Hepatocyte (in vitro differentiated cells): ENCODE measurements around the gene LARP7. TPM values are rescaled to one million over a fixed set of nuclear protein-coding genes. Genes with fewer than 3 reads are reported as not detected.

Experiments
- DNase-seq: peaks from one replicate; pipeline ENCODE4 v3.0.0-alpha.2; 2016; ENCODE audit warnings: low spot score
- H2AFZ ChIP-seq: fragments of 200-600 bp; sonication (generic); 2 replicates; pipeline ENCODE4 v1.6.0; 2016; ENCODE audit warnings: antibody characterized with exemption, mild to moderate bottlenecking
- H3K27ac ChIP-seq: fragments of 200-600 bp; sonication (generic); 2 replicates; pipeline ENCODE4 v1.5.1; 2016; ENCODE audit warnings: mild to moderate bottlenecking
- H3K27me3 ChIP-seq: fragments of 200-600 bp; sonication (generic); 2 replicates; pipeline ENCODE4 v1.6.1; 2016
- H3K36me3 ChIP-seq: fragments of 200-600 bp; sonication (generic); replicated peaks from 2 replicates; pipeline ENCODE4 v1.5.1; 2016; ENCODE audit warnings: low read depth; ENCODE audit not compliant: insufficient read depth
- H3K4me1 ChIP-seq: fragments of 200-600 bp; sonication (generic); 2 replicates; pipeline ENCODE4 v1.5.1; 2016; ENCODE audit warnings: mild to moderate bottlenecking, moderate library complexity; ENCODE audit not compliant: insufficient read depth
- H3K4me2 ChIP-seq: fragments of 200-600 bp; sonication (generic); 2 replicates; pipeline ENCODE4 v1.6.0; 2016
- H3K4me3 ChIP-seq: fragments of 200-600 bp; sonication (generic); 2 replicates; pipeline ENCODE4 v1.5.1; 2016; ENCODE audit warnings: mild to moderate bottlenecking
- H3K79me2 ChIP-seq: fragments of 200-600 bp; sonication (generic); 2 replicates; pipeline ENCODE4 v1.6.0; 2017; ENCODE audit warnings: mild to moderate bottlenecking
- H3K9me2 ChIP-seq: fragments of 200-600 bp; sonication (generic); replicated peaks from 2 replicates; pipeline ENCODE4 v1.6.0; 2017; ENCODE audit warnings: mild to moderate bottlenecking; ENCODE audit not compliant: insufficient read depth
- H3K9me3 ChIP-seq: fragments of 200-600 bp; sonication (generic); 2 replicates; pipeline ENCODE4 v1.5.1; 2016; ENCODE audit warnings: low read depth, mild to moderate bottlenecking
- H4K20me1 ChIP-seq: fragments of 200-600 bp; sonication (generic); 2 replicates; pipeline ENCODE4 v1.6.0; 2016; ENCODE audit warnings: mild to moderate bottlenecking; ENCODE audit not compliant: insufficient read depth, poor library complexity, severe bottlenecking
- EZH2 ChIP-seq: fragments of 200-600 bp; sonication (generic); IDR thresholded peaks from 2 replicates; pipeline ENCODE4 v1.6.1; 2016; ENCODE audit warnings: antibody characterized with exemption, mild to moderate bottlenecking, borderline replicate concordance
- EZH2phosphoT487 ChIP-seq: fragments of 200-600 bp; sonication (generic); IDR thresholded peaks from one replicate; pipeline ENCODE4 v1.6.1; 2018; ENCODE audit warnings: antibody characterized with exemption, mild to moderate bottlenecking, low read depth, moderate library complexity; ENCODE audit not compliant: unreplicated experiment, severe bottlenecking
- WGBS: methylation state at CpG from one replicate; pipeline ENCODE4 v1.1.6; 2016; ENCODE audit warnings: low lambda C conversion rate; ENCODE audit errors: missing lambda C conversion rate; 5-methylcytosine and 5-hydroxymethylcytosine counted together
- polyA plus RNA-seq: library from polyadenylated mRNA; unstranded; fragments of >200 nt; fragmentation: Nextera tagmentation; extraction: Ambion mirVana; gene quantifications from 2 replicates; pipeline ENCODE4 v1.2.1, GENCODE V29; 2016
- total RNA-seq: library from RNA; depleted of rRNA; stranded (reverse); fragments of >200 nt; gene quantifications from 2 replicates; pipeline ENCODE4 v1.2.3, GENCODE V29; 2014
- TF ChIP-seq, protein P1 (sequence below): fragments of 200-600 bp; sonication (generic); IDR thresholded peaks from 2 replicates; pipeline ENCODE4 v1.5.1; 2016; ENCODE audit warnings: antibody characterized with exemption, mild to moderate bottlenecking; ENCODE audit not compliant: poor library complexity

LARP7 gene
- total RNA-seq (36.0 and 50.0 TPM in 2 replicates), polyA plus RNA-seq (41.4 and 42.8 TPM in 2 replicates)

DNA sequence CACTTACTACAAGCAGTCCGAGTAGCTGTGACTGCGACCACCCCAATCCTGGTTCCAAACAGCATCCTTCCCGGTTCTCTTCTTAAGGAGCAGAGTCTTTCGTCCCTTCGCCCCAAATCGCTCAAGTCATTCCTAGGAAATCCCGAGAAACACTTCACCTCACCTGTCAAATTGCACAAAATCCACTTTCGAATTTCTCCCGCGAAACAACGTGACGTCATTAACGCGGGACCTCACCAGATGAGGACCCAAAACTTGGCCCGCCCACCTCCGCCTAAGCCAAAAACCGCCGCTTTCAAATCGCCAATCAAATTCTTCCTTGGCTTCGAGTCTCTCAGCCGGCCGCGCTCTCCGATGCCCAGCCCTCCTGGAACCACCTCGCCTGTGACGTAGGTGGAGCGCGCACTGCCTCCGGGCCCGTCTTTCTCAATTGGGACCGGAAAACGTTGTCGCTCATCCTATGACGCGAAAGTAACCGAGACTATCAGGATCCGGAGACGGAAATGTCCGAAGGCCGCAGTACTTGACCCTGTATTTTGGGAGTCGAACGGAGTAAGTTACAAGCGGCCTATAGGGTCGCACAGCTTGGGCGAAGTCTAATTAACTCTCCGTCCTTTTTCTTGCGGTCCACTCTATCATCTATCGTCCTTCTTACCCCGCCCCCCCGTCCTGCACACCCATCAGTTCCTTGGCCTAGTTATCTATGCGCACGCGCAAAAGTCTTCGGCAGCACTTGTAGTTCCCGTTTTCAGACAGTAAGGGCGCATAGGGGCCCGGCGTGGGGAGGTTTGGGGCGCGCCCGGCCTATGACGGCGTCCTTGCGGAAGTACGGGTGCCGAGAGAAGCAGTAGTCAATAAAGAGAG, at the start of gene LARP7, which contains the start of gene ZGRF1:
Gene LARP7 (plus strand): TSS at position 456 of the 864 bp plus-strand sequence. CDS start 7,527 bp downstream, outside the sequence.
Gene ZGRF1 (minus strand): TSS at position 222 of the 864 bp plus-strand sequence. CDS start 3,733 bp downstream, outside the sequence.
- H4K20me1 ChIP-seq = no peaks in the 10 kb centered on the region
- H3K36me3 ChIP-seq = no peaks in the 10 kb centered on the region
- H3K27ac ChIP-seq = peak within 1 kb of the TSS; percentile 94
- WGBS = under 1% methylated on average over 66 of the region's 66 CpGs
- H3K4me1 ChIP-seq = peaks cover 6% of the 10 kb centered on the region
- no peak for TF ChIP-seq EZH2
- TF ChIP-seq, protein P1, sequence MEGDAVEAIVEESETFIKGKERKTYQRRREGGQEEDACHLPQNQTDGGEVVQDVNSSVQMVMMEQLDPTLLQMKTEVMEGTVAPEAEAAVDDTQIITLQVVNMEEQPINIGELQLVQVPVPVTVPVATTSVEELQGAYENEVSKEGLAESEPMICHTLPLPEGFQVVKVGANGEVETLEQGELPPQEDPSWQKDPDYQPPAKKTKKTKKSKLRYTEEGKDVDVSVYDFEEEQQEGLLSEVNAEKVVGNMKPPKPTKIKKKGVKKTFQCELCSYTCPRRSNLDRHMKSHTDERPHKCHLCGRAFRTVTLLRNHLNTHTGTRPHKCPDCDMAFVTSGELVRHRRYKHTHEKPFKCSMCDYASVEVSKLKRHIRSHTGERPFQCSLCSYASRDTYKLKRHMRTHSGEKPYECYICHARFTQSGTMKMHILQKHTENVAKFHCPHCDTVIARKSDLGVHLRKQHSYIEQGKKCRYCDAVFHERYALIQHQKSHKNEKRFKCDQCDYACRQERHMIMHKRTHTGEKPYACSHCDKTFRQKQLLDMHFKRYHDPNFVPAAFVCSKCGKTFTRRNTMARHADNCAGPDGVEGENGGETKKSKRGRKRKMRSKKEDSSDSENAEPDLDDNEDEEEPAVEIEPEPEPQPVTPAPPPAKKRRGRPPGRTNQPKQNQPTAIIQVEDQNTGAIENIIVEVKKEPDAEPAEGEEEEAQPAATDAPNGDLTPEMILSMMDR = peak; percentile 74
- peak within 1 kb of the TSS; percentile 68 for H2AFZ ChIP-seq
- H3K79me2 ChIP-seq = peaks cover 44% of the 10 kb centered on the region
- no peaks in the 10 kb centered on the region for H3K27me3 ChIP-seq
- peak within 1 kb of the TSS; percentile 58 for H3K4me3 ChIP-seq
- peak within 1 kb of the TSS; percentile 75 for H3K4me2 ChIP-seq
- peak; percentile 99 for DNase-seq
- no peaks in the 10 kb centered on the region for H3K9me2 ChIP-seq
- H3K9me3 ChIP-seq = no peaks in the 10 kb centered on the region

DNA sequence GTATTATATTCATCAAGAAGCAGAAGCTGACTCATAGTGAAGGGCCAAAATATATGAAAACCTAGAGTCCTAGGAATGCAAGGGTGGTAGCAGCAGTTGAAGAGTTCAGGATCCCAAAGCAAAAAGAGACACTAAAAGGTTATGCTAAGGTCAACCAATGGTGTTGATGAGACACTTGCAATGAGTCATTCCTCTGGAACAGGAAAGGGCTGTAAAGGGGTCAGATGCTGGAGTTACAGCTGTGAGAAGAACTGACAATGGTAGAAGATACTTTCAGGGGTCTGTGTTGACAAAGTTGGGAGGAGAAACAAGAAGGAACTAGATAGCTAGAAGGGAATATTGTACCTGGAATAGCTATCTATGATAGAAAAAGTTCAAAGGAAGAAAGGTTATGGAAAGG, 47.7 kb upstream of the LARP7 start:
- no peaks in the 10 kb centered on the region for H3K9me3 ChIP-seq
- DNase-seq = no peak
- no peak overlapping the region for H3K4me2 ChIP-seq
- no peaks in the 10 kb centered on the region for H3K9me2 ChIP-seq
- H3K79me2 ChIP-seq = no peaks in the 10 kb centered on the region
- H3K4me1 ChIP-seq = no peaks in the 10 kb centered on the region
- H4K20me1 ChIP-seq = no peaks in the 10 kb centered on the region
- H3K36me3 ChIP-seq = no peaks in the 10 kb centered on the region
- H3K4me3 ChIP-seq = no peak overlapping the region
- TF ChIP-seq, protein P1 = no peak
- TF ChIP-seq EZH2 = no peak
- no peak for TF ChIP-seq EZH2phosphoT487
- no peak overlapping the region for H2AFZ ChIP-seq
- H3K27me3 ChIP-seq = no peaks in the 10 kb centered on the region
- H3K27ac ChIP-seq = no peak overlapping the region

DNA sequence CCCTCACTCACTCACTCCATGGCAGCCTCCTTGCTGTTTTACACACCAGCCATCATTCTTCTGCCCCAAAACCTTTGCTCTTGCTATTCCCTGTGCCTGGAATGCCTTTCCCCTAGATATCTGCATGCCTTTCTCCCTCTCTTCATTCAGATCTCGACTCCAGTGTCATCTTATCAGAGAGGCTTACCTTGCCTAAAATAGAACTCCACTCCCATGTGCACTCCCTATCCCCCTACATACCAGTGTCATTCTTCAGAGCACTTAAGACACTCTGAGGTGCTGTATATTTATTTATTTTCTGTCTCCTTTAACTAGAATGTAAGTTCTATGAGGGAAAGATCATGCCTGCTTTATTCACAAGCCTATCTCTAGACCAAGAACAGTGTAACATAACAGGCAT, 45.4 kb upstream of the LARP7 start:
- H3K36me3 ChIP-seq = no peaks in the 10 kb centered on the region

More for the DNA sequence above, 45.4 kb upstream of the LARP7 start:
- Histone ChIP-seq H3K79me2 (no peaks in the 10 kb centered on the region), H3K4me1 (no peaks in the 10 kb centered on the region), H3K9me2 (no peaks in the 10 kb centered on the region), H3K4me3 (no peak overlapping the region), H3K9me3 (no peaks in the 10 kb centered on the region), H3K4me2 (no peak overlapping the region), H4K20me1 (no peaks in the 10 kb centered on the region), H3K27me3 (no peaks in the 10 kb centered on the region), H3K27ac (no peak overlapping the region), H2AFZ (no peak overlapping the region)
- 64% methylated on average over 1 of the region's 1 CpG for WGBS
- no peak for DNase-seq
- no peak for TF ChIP-seq EZH2phosphoT487
- TF ChIP-seq, protein P1 = no peak
- TF ChIP-seq EZH2 = no peak
